ENCODE data around the gene SERGEF.

- TF ChIP-seq CTCF (IDR thresholded peaks at IDR 0.05) (no peak), POLR2A (IDR thresholded peaks at IDR 0.05; ENCODE audit: low read depth) (no peak), POLR2AphosphoS5 (IDR thresholded peaks at IDR 0.05) (no peak)
Measured at GRCh38 chr11:17827006-17827405, 185.8 kb downstream of the SERGEF start.

Measured in esophagus muscularis mucosa (tissue), 3 donors.